ENCODE data around the gene C6orf52. TPM values are rescaled to one million over a fixed set of nuclear protein-coding genes. Genes with fewer than 3 reads are reported as not detected.

The C6orf52 gene
- total and polyA plus RNA-seq, 9 of the 15 experiments (the other 6 are each of a cell fraction or from before 2014, with no cell fraction given): 6.7 to 37.0 (median 11.1) TPM

DNA sequence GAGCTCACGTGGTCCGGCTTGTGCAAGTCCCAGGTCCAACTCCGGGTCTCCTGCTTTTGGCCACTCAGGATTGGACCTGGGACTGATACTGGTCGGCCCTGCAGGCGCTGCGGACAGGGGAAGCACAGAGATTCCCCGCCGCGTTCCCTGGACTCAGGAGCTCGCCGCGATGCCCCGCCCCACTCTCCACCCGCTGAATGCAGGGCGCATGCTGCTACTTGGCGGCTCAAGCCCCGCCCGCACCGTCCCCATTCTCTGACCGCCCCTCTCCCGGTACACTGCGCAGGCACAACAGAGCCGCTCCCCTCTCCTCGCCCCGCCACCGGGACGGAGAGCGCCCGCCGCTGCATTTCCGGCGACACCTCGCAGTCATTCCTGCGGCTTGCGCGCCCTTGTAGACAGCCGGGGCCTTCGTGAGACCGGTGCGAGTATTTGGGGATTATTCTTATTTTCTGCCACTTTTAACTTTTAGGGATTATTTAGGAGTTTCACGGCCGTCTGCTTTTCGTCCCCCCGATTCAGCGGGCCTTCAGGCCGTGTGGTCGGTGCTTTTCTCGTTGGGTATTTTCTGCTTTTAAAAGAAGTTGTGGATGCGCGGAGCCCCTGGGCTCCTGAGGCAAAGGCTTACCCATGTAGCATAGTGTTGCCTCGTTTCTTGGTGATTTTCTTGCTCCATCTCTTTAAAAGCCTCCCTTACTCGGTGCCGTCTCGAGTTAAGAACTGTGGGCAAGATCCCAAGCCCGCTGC is 28.6 kb upstream of the C6orf52 start, which contains the start of gene TMEM14C (continued):
- TF ChIP-seq, protein P1, sequence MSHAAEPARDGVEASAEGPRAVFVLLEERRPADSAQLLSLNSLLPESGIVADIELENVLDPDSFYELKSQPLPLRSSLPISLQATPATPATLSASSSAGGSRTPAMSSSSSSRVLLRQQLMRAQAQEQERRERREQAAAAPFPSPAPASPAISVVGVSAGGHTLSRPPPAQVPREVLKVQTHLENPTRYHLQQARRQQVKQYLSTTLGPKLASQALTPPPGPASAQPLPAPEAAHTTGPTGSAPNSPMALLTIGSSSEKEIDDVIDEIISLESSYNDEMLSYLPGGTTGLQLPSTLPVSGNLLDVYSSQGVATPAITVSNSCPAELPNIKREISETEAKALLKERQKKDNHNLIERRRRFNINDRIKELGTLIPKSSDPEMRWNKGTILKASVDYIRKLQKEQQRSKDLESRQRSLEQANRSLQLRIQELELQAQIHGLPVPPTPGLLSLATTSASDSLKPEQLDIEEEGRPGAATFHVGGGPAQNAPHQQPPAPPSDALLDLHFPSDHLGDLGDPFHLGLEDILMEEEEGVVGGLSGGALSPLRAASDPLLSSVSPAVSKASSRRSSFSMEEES (CRISPR knock-in tag; IDR thresholded peaks at IDR 0.05): peak; percentile 66; the same call in 1 of the 2 replicates
- 0 out of 4 replicates have a peak, but pooled peaks of 1 of the 2 experiments have one; percentile 17 for TF ChIP-seq TRIM24 (IDR thresholded peaks at IDR 0.05)
- peak; percentile 89 for TF ChIP-seq KDM5B (IDR thresholded peaks at IDR 0.05; ENCODE audit: insufficient replicate concordance, low read depth, low read length)
- TF ChIP-seq, protein P2, sequence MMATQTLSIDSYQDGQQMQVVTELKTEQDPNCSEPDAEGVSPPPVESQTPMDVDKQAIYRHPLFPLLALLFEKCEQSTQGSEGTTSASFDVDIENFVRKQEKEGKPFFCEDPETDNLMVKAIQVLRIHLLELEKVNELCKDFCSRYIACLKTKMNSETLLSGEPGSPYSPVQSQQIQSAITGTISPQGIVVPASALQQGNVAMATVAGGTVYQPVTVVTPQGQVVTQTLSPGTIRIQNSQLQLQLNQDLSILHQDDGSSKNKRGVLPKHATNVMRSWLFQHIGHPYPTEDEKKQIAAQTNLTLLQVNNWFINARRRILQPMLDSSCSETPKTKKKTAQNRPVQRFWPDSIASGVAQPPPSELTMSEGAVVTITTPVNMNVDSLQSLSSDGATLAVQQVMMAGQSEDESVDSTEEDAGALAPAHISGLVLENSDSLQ (IDR thresholded peaks at IDR 0.05): peak; percentile 27; the same call in 1 of the 2 replicates
- TF ChIP-seq, protein P3, sequence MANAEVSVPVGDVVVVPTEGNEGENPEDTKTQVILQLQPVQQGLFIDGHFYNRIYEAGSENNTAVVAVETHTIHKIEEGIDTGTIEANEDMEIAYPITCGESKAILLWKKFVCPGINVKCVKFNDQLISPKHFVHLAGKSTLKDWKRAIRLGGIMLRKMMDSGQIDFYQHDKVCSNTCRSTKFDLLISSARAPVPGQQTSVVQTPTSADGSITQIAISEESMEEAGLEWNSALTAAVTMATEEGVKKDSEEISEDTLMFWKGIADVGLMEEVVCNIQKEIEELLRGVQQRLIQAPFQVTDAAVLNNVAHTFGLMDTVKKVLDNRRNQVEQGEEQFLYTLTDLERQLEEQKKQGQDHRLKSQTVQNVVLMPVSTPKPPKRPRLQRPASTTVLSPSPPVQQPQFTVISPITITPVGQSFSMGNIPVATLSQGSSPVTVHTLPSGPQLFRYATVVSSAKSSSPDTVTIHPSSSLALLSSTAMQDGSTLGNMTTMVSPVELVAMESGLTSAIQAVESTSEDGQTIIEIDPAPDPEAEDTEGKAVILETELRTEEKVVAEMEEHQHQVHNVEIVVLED (CRISPR knock-in tag; IDR thresholded peaks at IDR 0.05): no peak
- peak; percentile 47 for TF ChIP-seq SMAD4 (CRISPR knock-in tag; conservative IDR thresholded peaks at IDR 0.05)
- no peak for TF ChIP-seq TFAM (CRISPR knock-in tag; conservative IDR thresholded peaks at IDR 0.05)
- TF ChIP-seq TEAD4 (IDR thresholded peaks at IDR 0.05; ENCODE audit: low read length): no peak
- TF ChIP-seq TEAD4 (CRISPR knock-in tag; IDR thresholded peaks at IDR 0.05; ENCODE audit: borderline replicate concordance): no peak
- TF ChIP-seq HLTF (IDR thresholded peaks at IDR 0.05): 0 out of 2 replicates have a peak, but pooled peaks have one; percentile 63
- TF ChIP-seq YY1 (IDR thresholded peaks at IDR 0.05; ENCODE audit: borderline replicate concordance in 1 of 3, control insufficient read depth in 1 of 3, extremely low read depth in 1 of 3, insufficient read depth in 3 of 3, insufficient read length in 1 of 3, insufficient replicate concordance in 2 of 3, low read depth in 1 of 3, low read length in 2 of 3): peak in 2 of 3 experiments; percentile 56 to 67
- TF ChIP-seq CBX2 (IDR thresholded peaks at IDR 0.05; ENCODE audit: insufficient read depth, low read length, poor library complexity, severe bottlenecking): no peak
- TF ChIP-seq, protein P4, sequence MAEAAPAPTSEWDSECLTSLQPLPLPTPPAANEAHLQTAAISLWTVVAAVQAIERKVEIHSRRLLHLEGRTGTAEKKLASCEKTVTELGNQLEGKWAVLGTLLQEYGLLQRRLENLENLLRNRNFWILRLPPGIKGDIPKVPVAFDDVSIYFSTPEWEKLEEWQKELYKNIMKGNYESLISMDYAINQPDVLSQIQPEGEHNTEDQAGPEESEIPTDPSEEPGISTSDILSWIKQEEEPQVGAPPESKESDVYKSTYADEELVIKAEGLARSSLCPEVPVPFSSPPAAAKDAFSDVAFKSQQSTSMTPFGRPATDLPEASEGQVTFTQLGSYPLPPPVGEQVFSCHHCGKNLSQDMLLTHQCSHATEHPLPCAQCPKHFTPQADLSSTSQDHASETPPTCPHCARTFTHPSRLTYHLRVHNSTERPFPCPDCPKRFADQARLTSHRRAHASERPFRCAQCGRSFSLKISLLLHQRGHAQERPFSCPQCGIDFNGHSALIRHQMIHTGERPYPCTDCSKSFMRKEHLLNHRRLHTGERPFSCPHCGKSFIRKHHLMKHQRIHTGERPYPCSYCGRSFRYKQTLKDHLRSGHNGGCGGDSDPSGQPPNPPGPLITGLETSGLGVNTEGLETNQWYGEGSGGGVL (CRISPR knock-in tag; IDR thresholded peaks at IDR 0.05): no peak
- peak; percentile 39 for TF ChIP-seq JUN (IDR thresholded peaks at IDR 0.05; ENCODE audit: borderline replicate concordance, low read depth, low read length)
- TF ChIP-seq JUN (CRISPR knock-in tag; IDR thresholded peaks at IDR 0.05; ENCODE audit: borderline replicate concordance): 0 out of 2 replicates have a peak, but pooled peaks have one; percentile 50
- no peak for TF ChIP-seq MECOM (CRISPR knock-in tag; IDR thresholded peaks at IDR 0.05)
- TF ChIP-seq, protein P5, sequence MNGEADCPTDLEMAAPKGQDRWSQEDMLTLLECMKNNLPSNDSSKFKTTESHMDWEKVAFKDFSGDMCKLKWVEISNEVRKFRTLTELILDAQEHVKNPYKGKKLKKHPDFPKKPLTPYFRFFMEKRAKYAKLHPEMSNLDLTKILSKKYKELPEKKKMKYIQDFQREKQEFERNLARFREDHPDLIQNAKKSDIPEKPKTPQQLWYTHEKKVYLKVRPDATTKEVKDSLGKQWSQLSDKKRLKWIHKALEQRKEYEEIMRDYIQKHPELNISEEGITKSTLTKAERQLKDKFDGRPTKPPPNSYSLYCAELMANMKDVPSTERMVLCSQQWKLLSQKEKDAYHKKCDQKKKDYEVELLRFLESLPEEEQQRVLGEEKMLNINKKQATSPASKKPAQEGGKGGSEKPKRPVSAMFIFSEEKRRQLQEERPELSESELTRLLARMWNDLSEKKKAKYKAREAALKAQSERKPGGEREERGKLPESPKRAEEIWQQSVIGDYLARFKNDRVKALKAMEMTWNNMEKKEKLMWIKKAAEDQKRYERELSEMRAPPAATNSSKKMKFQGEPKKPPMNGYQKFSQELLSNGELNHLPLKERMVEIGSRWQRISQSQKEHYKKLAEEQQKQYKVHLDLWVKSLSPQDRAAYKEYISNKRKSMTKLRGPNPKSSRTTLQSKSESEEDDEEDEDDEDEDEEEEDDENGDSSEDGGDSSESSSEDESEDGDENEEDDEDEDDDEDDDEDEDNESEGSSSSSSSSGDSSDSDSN (IDR thresholded peaks at IDR 0.05; ENCODE audit: borderline replicate concordance in 1 of 2, low read depth in 2 of 2, low read length in 2 of 2): peak; percentile 81 to 94; a peak in 3 of 4 replicates
